Ascending aorta (tissue), 2 donors: Measurements from ENCODE around the gene SLC25A25. TPM values are rescaled to one million over a fixed set of nuclear protein-coding genes. Genes with fewer than 3 reads are reported as not detected.

ENCODE experiments used
- DNase-seq, 2 donors: peaks; one replicate each; pipeline ENCODE4 v3.0.0-alpha.2; 2019; ENCODE audit warnings: low spot score in 2 of 2
- H3K27ac ChIP-seq, 2 donors: fragments of 200-600 bp; sonication (generic); one replicate each; pipeline ENCODE4 v1.5.1; 2016 to 2017; ENCODE audit warnings: mild to moderate bottlenecking in 1 of 2
- H3K27me3 ChIP-seq: fragments of 200-600 bp; sonication (generic); one replicate; pipeline ENCODE4 v1.5.1; 2017
- H3K36me3 ChIP-seq, 2 donors: fragments of 200-600 bp; sonication (generic); one replicate each; pipeline ENCODE4 v1.5.1; 2016
- H3K4me1 ChIP-seq, 2 donors: fragments of 200-600 bp; sonication (generic); one replicate each; pipeline ENCODE4 v1.5.1; 2016 to 2017; ENCODE audit warnings: mild to moderate bottlenecking in 1 of 2
- H3K4me3 ChIP-seq, 2 donors: fragments of 200-600 bp; sonication (generic); one replicate each; pipeline ENCODE4 v1.5.1; 2016 to 2017; ENCODE audit warnings: mild to moderate bottlenecking in 1 of 2
- H3K9me3 ChIP-seq, 2 donors: fragments of 200-600 bp; sonication (generic); one replicate each; pipeline ENCODE4 v1.5.1; 2016
- intact Hi-C: fragments of 100-400 bp; cut with DNase I; formaldehyde crosslinking; loops from one replicate; pipeline ENCODE4 v1.15.1; 2023
- total RNA-seq: library from RNA; depleted of rRNA; stranded (reverse); fragments of >200 nt; gene quantifications from one replicate; pipeline ENCODE4 v1.1.0, GENCODE V29; 2016
- TF ChIP-seq, protein P1 (sequence below), 3 experiments: fragments of 200-600 bp in 2 of 3; fragments of 450-650 bp in 1 of 3; sonication (generic) in 2 of 3; IDR thresholded peaks; one replicate each; pipeline ENCODE4 v1.5.1; 2016 to 2019; ENCODE audit warnings: antibody characterized with exemption in 3 of 3, mild to moderate bottlenecking in 1 of 3, moderate library complexity in 1 of 3

Gene SLC25A25
- total RNA-seq, 1 donor from 2014 or later = 27.4 TPM

DNA sequence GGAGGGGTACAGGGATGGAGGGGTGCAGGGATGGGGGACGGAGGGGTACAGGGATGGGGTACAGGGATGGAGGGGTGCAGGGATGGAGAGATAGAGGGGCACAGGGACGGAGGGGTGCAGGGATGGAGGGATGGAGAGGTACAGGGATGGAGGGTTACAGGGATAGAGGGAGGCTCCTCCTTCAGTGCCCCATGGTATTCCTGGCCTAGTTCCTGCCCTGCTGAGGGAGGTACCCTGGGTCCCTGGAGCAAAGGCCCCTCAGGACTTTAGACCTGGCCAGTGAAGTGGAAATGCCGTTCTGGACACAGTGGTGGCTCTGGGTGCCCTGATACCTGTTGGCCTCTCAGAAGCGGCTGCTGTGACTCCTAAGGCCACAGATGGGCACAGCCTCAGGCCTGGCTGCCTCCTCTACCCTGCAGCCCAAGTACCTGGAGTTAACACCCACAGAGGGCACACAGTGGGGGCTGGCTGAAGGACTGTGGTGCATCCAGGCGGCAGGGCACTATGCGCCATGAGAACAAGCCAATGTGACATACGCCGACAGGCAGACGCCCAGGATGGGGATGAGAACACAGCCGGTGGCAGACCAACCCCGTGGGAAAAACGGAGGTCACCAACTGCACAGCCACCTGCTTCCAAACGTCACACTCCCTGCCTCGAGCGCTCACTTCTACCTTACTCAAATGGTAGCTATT is 51.1 kb downstream of the SLC25A25 start:
- no peaks in the 10 kb centered on the region for H3K9me3 ChIP-seq
- H3K36me3 ChIP-seq = peaks cover 25 to 31% of the 10 kb centered on the region in 2 donors
- H3K27ac ChIP-seq = no peak overlapping the region
- H3K4me1 ChIP-seq = peaks cover 0 to 4% of the 10 kb centered on the region in 2 donors
- no peak for DNase-seq
- intact Hi-C loops = loop anchor here (5.0 kb wide), 1 partner anchor 82 kb away; no protein-coding TSS in a partner anchor
- no peak overlapping the region for H3K4me3 ChIP-seq
- no peaks in the 10 kb centered on the region for H3K27me3 ChIP-seq
- TF ChIP-seq, protein P1, sequence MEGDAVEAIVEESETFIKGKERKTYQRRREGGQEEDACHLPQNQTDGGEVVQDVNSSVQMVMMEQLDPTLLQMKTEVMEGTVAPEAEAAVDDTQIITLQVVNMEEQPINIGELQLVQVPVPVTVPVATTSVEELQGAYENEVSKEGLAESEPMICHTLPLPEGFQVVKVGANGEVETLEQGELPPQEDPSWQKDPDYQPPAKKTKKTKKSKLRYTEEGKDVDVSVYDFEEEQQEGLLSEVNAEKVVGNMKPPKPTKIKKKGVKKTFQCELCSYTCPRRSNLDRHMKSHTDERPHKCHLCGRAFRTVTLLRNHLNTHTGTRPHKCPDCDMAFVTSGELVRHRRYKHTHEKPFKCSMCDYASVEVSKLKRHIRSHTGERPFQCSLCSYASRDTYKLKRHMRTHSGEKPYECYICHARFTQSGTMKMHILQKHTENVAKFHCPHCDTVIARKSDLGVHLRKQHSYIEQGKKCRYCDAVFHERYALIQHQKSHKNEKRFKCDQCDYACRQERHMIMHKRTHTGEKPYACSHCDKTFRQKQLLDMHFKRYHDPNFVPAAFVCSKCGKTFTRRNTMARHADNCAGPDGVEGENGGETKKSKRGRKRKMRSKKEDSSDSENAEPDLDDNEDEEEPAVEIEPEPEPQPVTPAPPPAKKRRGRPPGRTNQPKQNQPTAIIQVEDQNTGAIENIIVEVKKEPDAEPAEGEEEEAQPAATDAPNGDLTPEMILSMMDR (IDR thresholded peaks at IDR 0.05) = no peak

DNA sequence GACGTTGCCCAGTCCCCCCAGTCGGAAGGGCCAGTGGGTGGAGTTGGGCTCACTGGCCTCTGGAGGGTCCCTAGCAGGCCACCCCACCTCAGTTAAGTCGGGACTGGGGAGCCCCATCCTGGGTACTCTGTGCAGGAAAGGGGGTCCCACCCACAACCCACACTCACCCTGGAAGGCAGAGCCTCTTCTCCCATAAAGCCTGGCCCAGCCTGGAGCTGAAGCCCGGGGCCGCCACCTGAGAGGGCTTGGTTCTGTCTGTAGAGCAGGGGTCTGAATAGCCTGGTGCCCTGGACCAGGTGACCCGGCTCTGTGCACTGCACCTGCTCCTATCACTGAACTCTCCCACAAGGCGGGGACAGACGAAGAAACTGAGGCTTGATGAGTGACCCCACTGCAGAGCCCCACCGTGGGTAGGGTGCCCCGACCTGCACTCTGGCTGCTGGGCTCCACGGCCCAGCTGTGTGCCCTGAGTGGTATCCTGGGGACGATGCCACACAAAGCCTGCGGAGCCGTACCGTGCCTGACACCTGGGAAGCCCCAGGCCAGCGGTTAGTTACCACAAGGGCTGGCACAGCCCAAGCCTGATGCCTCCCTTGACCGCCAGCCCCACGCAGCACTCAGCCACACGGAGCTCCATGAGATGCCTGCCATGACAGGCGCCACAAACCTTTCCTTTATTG is 52.2 kb downstream of the SLC25A25 start:
- no peaks in the 10 kb centered on the region for H3K27me3 ChIP-seq
- no peak overlapping the region for H3K27ac ChIP-seq
- no peak overlapping the region for H3K4me3 ChIP-seq
- TF ChIP-seq, protein P1 (IDR thresholded peaks at IDR 0.05) = no peak
- H3K9me3 ChIP-seq = no peaks in the 10 kb centered on the region
- DNase-seq = no peak
- H3K4me1 ChIP-seq = peaks cover 0 to 4% of the 10 kb centered on the region in 2 donors
- intact Hi-C loops = no loop called here
- peaks cover 25 to 29% of the 10 kb centered on the region in 2 donors for H3K36me3 ChIP-seq

DNA sequence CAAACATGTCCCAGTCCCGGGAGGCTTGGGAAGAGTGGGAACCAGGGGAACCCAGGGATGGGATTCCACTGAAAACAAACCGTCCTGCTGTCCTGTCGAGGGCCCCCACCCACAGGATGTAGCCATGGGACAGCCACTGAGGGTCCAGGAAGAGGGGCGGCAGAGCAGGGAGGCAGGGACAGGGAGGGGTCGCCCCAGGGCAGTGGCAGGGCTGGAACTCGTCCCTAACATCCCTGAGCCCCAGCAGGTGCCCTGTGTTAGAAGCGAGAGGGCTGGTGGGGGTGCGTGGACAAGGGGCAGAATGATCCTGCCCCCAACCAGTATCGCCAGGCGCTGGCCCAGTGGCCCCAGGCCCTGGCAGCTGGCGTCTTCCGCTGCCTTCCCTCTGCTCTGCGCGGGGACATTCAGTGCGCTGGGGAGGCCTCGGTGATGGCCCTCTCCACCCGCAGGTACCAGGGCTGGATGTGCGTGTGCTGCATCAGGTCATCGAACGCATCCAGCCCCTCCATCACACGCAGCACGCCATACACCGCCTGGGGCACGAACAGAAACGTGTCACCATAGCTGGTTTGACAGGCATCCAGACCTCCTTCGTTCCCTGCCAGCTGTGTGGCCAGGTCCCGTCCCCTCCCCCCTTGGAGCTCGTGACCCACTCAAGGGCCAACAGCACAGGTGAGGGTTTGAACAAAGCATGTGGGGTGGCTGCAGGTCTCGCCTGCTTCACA is 52.9 kb downstream of the SLC25A25 start:
- Histone ChIP-seq H3K4me1 (peaks cover 0 to 10% of the 10 kb centered on the region in 2 donors), H3K4me3 (no peak overlapping the region), H3K9me3 (no peaks in the 10 kb centered on the region), H3K27me3 (no peaks in the 10 kb centered on the region), H3K27ac (no peak overlapping the region), H3K36me3 (peaks cover 25 to 29% of the 10 kb centered on the region in 2 donors)
- intact Hi-C loops = no loop called here
- TF ChIP-seq, protein P1 (IDR thresholded peaks at IDR 0.05) = no peak
- no peak for DNase-seq

DNA sequence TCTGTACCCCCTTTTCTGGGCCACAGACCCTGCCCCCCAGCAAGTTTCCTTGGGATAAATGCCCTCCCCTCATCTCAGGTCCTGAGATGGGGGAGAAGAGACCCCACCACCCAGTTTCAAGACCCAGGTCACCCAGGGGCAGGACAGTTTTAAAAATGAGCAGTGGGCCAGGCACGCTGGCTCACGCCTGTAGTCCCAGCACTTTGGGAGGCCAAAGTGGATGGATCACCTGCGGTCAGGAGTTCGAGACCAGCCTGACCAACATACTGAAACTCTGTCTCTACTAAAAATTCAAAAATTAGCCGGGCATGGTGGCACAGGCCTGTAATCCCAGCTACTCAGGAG is 53.4 kb downstream of the SLC25A25 start:
- Histone ChIP-seq H3K36me3 (peaks cover 25 to 29% of the 10 kb centered on the region in 2 donors), H3K9me3 (no peaks in the 10 kb centered on the region), H3K27me3 (no peaks in the 10 kb centered on the region), H3K27ac (no peak overlapping the region), H3K4me3 (no peak overlapping the region), H3K4me1 (peaks cover 0 to 16% of the 10 kb centered on the region in 2 donors)
- no peak for DNase-seq
- intact Hi-C loops = no loop called here
- TF ChIP-seq, protein P1 (IDR thresholded peaks at IDR 0.05) = no peak

DNA sequence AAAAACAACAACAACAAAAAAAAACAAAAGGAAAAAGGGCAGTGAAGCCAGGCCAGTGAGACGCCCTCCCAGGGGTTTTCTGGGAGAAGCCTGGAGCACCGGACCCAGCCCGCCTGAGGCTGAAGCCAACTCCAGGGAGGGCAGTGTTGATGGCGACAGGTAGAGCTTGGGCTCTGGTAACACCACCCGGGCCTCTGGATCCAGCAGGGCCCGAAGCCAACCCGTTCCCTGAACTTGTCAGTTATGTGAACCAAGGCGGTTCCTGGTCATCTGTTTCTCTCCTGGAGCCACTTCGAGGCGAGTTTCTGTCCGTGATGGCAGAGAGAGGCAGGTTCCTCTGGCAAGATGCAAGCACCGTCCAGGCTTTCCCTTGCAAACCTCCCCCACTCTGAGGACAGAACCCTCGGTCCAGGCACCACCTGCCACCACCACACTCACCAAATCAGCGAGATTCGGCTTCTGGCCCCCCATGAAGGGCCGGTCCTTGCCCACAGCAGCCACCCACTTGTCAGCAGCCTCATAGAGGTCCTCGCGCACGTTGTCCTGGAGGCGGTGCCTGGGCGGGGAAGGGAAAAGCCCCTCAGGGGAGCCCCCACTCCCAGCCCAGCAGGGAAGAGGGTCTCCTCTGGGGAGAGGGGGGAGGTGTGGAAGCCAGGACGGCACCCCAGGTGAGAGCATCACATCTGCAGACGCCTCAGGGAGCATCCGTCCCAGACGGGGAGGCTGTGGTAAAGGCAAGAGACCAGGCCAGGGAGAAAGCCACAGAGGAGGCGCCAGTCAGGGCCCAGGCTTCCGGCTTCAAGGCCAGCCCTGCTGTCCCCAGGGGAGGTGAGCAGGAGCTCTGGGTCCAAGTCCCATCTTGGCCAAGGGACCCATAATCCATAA is 54.1 kb downstream of the SLC25A25 start:
- no peak overlapping the region for H3K27ac ChIP-seq
- no peaks in the 10 kb centered on the region for H3K27me3 ChIP-seq
- TF ChIP-seq, protein P1 (IDR thresholded peaks at IDR 0.05) = no peak
- no peaks in the 10 kb centered on the region for H3K9me3 ChIP-seq
- H3K36me3 ChIP-seq = peaks cover 25 to 29% of the 10 kb centered on the region in 2 donors
- intact Hi-C loops = no loop called here
- H3K4me3 ChIP-seq = no peak overlapping the region
- DNase-seq = no peak
- peaks cover 4 to 19% of the 10 kb centered on the region in 2 donors for H3K4me1 ChIP-seq
